Effector memory CD8-positive, alpha-beta T cell (primary cell): Measurements from ENCODE around the gene PLXNB2.

Experiments
- ATAC-seq: fragments of 150-1000 bp; cut with Tn5 transposase; replicated peaks from 2 replicates; pipeline ENCODE4 v1.10.0; 2021; ENCODE audit warnings: mild to moderate bottlenecking, moderate library complexity
- DNase-seq, 3 experiments: peaks; one replicate each; pipeline ENCODE4 v3.0.0; 2021
- H3K27ac Mint-ChIP-seq, 2 donors: one replicate each; pipeline ENCODE4 v1.8.0; 2022; ENCODE audit warnings: mild to moderate bottlenecking in 2 of 2, mixed read lengths in 2 of 2, moderate library complexity in 2 of 2
- H3K27me3 Mint-ChIP-seq, 2 donors: one replicate each; pipeline ENCODE4 v1.8.0; 2022; ENCODE audit warnings: mixed read lengths in 2 of 2
- H3K36me3 Mint-ChIP-seq: one replicate; pipeline ENCODE4 v1.8.0; 2022; ENCODE audit warnings: mild to moderate bottlenecking, moderate library complexity, mixed read lengths; ENCODE audit not compliant: insufficient read depth
- H3K4me1 Mint-ChIP-seq, 2 donors: one replicate each; pipeline ENCODE4 v1.8.0; 2022; ENCODE audit warnings: low read depth in 2 of 2, mixed read lengths in 2 of 2
- H3K4me3 Mint-ChIP-seq, 2 donors: one replicate each; pipeline ENCODE4 v1.8.0; 2022; ENCODE audit warnings: mild to moderate bottlenecking in 2 of 2, mixed read lengths in 2 of 2, moderate library complexity in 2 of 2
- H3K9me3 Mint-ChIP-seq, 2 donors: one replicate each; pipeline ENCODE4 v1.8.0; 2022; ENCODE audit warnings: mixed read lengths in 2 of 2

Gene PLXNB2

DNA sequence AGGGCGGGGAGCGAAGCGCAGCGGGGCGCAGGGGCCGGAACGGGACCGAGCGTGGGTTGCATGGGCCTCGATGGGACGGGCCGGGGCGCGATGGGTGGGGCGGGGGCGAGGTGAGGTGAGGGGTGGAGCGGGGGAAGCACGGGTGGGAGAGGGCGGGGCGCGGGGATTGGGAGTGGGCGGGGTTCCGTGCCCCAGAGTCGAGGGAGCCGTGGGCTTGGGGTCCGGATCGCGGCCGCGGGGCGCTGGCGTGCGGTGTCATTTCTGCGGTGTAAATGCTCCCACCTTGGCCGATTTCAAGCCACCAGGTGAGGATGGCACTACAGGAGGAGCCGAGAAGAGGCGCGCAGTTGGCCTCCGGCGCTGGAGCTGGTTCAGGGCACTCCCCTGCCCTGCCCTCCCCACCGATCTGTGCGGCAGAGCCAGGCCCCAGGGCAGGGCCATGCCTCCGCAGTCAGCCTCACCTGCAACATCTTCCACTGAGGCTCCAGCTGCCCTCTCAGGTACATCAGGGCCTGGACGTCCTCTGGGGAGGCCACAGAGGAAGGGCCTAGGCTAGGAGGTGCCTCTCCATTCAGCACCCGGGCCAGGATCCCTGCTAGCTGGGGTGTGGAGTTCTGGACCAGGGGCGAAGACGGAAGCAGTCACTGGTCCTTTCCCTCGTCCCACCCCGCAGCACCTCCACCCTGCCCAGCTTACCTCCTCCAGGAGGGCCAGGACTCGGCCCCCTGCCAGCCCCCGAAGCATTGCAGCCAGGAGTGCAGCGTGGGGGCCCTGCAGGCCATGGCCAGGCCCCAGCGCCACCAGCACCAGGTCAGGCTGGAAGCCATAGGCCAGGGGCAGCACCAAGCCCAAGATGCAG, 62.0 kb downstream of the PLXNB2 start:
- Mint-ChIP-seq H3K27ac (peak overlapping the region; percentile 97 to 99), H3K9me3 (no peaks in the 10 kb centered on the region), H3K27me3 (no peaks in the 10 kb centered on the region), H3K4me1 (peaks cover 31 to 46% of the 10 kb centered on the region in 2 donors), H3K4me3 (peak overlapping the region; percentile 86 to 97), H3K36me3 (peaks cover 36% of the 10 kb centered on the region)
- no peak for ATAC-seq
- no peak for DNase-seq

DNA sequence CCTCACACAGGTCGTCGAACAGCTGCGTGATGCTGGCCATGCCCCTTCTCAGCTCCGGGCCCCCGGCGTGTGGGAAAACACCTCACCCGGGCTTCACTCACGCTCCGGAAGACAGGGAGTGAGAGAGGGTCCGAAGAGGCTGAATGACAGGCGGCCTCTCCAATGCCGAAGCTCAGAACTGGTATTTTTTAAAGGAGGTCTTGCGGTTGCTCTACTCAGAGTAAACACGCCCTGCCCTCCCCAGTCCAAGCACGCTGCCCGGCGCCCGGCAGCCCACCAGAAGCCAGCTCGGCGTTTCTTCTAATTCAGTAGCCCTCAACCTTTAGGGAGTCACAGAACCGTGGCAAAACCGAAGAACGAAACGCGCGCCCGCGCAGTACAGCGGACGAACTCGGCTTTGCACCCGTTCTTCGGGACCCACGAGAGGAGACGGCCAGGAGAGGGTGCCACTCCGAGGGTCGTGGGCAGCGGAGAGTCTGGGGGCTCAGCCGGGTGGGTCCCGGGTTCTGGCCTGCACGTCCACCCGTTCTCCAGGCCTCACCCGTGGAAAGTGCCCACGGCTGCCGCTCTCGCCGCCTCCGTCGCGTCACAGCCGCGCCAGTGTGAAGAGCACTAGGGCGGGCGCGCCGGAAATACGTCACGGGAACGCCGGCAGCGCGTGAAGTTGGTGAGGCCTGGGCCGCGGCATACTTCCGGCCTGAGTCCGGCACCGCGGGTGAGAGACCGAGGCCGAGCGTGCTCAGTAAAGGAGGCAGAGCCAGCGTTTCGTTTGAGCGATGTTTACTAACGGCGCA, 62.8 kb downstream of the PLXNB2 start, which contains the start of gene TUBGCP6:
Gene TUBGCP6, minus strand, starts transcription at position 604 of the 794 bp plus-strand sequence. Its CDS starts 564 bp downstream, at position 40.
- no peaks in the 10 kb centered on the region for H3K27me3 Mint-ChIP-seq
- H3K4me3 Mint-ChIP-seq: peak within 1 kb of the TSS; percentile 86 to 97
- H3K9me3 Mint-ChIP-seq: no peaks in the 10 kb centered on the region
- peak; percentile 86 to 89 (median 88) for DNase-seq
- H3K36me3 Mint-ChIP-seq: peaks cover 43% of the 10 kb centered on the region
- peaks cover 25 to 46% of the 10 kb centered on the region in 2 donors for H3K4me1 Mint-ChIP-seq
- H3K27ac Mint-ChIP-seq: peak within 1 kb of the TSS; percentile 97 to 99
- peak; percentile 77 for ATAC-seq

DNA sequence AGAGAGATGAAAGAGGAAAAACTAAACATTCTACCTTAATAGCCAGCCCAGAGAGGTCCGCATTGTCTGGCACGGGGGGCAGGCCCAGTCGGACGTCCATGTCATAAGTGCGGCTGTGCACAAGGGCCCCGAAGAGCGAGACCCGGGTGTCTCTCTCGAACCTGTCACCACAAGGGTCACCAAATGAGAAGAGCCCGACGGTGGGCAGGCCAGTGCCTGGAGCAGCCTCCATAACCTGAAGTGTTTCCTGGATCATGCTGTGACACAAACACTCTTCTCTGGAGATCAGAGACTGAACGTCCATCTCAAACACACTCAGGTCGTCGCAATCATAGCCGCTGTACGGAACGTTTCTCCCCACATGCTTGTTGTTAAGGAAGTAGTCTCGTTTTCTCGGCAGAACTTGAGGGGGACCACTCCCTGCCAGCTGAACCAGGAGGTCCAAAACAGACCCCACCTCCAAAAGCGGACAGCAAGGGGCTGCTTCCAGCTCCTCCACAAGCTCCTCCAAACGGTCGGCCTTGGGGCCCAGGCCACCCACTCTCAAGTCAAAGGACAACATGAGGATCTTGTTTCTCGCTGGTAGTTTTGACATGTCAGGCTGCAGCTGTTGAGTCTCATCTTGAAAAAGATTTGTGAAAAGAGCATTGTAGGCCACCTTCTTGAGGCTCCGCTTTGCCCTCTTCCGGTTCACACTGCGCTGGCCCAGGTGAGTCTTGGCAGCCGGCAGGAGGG, 63.6 kb downstream of the PLXNB2 start:
- peak overlapping the region; percentile 97 to 99 for H3K27ac Mint-ChIP-seq
- peak overlapping the region; percentile 86 to 97 for H3K4me3 Mint-ChIP-seq
- peaks cover 48% of the 10 kb centered on the region for H3K36me3 Mint-ChIP-seq
- no peak for ATAC-seq
- H3K9me3 Mint-ChIP-seq: no peaks in the 10 kb centered on the region
- H3K27me3 Mint-ChIP-seq: no peaks in the 10 kb centered on the region
- no peak for DNase-seq
- H3K4me1 Mint-ChIP-seq: peaks cover 25 to 46% of the 10 kb centered on the region in 2 donors

DNA sequence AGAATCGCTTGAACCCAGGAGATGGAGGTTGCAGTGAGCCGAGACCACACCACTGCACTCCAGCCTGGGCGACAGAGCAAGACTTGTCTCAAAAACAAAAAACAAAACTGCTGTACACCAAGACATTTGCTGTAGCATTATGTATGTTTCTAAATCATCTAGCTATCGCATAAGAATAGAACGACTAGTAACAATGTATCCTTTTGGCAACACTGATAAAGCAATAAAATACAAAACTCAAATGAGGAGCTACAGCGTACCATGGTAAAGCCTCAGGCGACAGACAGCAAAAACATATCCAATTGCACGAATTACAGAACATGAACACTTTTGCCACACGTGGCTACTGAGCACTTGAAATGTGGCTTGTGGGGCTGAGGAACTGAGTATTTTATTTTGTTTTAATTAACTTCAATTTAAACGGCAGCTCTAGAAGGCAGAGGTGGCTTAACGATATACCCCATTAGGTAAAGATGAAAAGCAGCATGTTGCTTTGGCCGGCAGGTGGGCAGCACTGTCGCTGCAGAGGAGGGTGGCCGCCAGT, 65.0 kb downstream of the PLXNB2 start:
- DNase-seq: no peak
- Mint-ChIP-seq H3K27me3 (no peaks in the 10 kb centered on the region), H3K27ac (peak overlapping the region in 1 of 2 donors; percentile 99), H3K4me1 (peaks cover 21 to 46% of the 10 kb centered on the region in 2 donors), H3K9me3 (no peaks in the 10 kb centered on the region), H3K4me3 (peak overlapping the region; percentile 86 to 97), H3K36me3 (peaks cover 51% of the 10 kb centered on the region)
- ATAC-seq: no peak

DNA sequence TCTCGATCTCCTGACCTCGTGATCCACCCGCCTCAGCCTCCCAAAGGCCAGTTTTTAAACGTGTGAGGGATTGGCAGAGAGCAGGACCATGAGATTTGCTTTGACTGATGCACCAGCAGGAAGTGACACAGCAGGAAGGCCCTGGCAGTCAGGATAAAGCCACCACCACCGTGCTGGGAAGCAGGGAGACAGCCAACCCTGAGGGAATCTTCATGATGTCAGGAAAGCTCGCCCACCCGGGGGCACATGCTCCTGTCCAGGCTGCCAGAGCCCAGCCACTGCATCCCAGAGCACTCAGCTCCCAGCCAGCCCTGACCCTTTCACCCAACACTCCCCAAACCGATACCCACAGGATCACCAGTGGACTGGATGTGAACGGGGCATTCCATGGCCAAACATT, 68.7 kb downstream of the PLXNB2 start:
- Mint-ChIP-seq H3K4me3 (no peak overlapping the region), H3K4me1 (peaks cover 30 to 53% of the 10 kb centered on the region in 2 donors), H3K36me3 (peaks cover 49% of the 10 kb centered on the region), H3K27me3 (no peaks in the 10 kb centered on the region), H3K9me3 (no peaks in the 10 kb centered on the region), H3K27ac (no peak overlapping the region)
- ATAC-seq: no peak
- no peak for DNase-seq

DNA sequence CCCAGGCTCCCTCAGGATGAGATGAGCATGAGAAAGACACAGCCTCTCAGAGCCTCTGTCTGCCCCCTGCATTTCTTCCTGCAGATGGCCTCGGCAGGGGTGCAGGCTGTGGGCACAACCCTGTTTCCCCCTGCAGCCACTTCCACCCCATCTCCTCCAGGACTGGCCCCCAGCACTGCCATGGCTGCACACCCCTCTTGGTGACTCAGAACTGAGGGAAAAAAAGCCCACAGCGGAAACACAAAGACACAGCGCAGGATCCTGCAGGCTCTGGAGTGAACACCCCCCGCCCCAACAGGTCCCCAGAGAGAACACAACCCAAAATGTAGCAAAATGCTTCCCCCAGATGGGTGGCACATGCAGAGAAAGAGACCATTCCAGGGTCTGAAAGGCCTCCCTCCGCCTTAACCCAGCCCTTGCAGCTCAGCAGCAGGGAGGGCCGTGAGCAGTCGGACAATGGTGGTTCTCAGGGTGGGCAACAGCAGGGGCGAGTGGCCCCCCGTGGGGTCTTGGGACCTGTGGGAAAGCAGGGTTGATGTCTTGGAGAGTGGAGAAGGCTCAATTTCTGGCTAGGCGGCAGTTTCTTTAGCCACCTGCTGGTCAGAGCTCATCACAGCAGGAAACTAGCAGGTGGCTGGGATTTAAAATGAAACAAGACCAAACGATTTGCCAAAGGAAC, 70.6 kb downstream of the PLXNB2 start:
- no peaks in the 10 kb centered on the region for H3K9me3 Mint-ChIP-seq
- H3K27ac Mint-ChIP-seq: peak overlapping the region in 1 of 2 donors; percentile 29
- ATAC-seq (no peak), DNase-seq (no peak)
- H3K4me1 Mint-ChIP-seq: peaks cover 27 to 38% of the 10 kb centered on the region in 2 donors
- no peaks in the 10 kb centered on the region for H3K27me3 Mint-ChIP-seq
- no peak overlapping the region for H3K4me3 Mint-ChIP-seq
- peaks cover 65% of the 10 kb centered on the region for H3K36me3 Mint-ChIP-seq

DNA sequence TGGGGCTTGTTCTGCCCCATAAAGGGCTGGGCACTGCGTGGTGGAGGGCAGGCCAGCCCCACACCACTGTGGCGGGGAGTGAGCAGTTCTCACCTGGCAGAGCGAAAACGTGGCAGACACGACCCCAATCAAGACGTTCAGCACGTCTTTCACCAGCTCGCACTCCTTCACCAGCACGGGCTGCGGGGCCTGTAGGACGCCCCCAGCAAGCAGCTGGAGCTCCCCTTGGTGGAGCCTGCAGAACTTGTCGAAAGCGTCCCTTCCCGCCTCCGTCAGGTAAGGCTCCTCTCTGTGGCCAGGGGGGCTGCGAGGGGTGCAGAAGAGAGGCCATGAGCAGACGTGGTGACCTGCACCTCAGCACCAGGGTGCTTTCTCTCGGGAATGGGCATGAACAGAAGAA, 74.2 kb downstream of the PLXNB2 start:
- no peaks in the 10 kb centered on the region for H3K27me3 Mint-ChIP-seq
- no peak overlapping the region for H3K27ac Mint-ChIP-seq
- ATAC-seq: no peak
- H3K36me3 Mint-ChIP-seq: peaks cover 66% of the 10 kb centered on the region
- DNase-seq: no peak
- H3K4me3 Mint-ChIP-seq: no peak overlapping the region
- peaks cover 21 to 36% of the 10 kb centered on the region in 2 donors for H3K4me1 Mint-ChIP-seq
- no peaks in the 10 kb centered on the region for H3K9me3 Mint-ChIP-seq

DNA sequence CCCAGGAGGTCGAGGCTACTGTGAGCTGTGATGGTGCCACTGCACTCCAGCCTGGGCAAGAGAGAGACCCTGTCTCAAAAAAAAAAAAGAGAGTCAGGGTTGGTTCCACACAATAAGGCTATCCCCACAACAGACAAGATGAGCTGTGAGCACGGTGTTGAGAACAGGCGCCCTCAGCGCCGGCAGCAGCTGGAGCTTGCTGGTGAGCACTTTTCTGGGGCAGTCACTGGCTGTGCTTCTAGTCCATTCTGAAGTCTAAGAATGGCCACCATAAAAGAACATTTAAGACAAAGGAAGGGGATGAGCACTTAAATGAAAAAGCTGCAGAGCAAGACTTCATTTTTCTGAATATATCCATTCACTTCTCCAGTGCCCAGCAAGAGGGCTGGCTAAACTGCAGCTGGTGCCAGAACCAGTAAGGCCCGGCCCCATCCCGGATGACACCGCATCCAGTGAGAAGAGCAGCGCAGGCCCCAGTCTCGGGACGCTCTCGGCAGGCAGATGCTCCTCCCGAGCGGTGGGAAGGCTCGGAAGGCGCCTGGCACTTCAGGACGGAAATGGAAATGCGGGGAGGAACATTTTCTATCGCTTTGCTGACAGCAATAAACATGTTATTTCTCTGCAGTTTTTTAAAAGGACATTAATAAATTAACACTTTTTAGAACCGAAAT, 74.8 kb downstream of the PLXNB2 start:
- no peaks in the 10 kb centered on the region for H3K9me3 Mint-ChIP-seq
- no peak for DNase-seq
- no peak overlapping the region for H3K4me3 Mint-ChIP-seq
- H3K27me3 Mint-ChIP-seq: no peaks in the 10 kb centered on the region
- H3K27ac Mint-ChIP-seq: peak overlapping the region in 1 of 2 donors; percentile 38
- H3K36me3 Mint-ChIP-seq: peaks cover 64% of the 10 kb centered on the region
- ATAC-seq: no peak
- H3K4me1 Mint-ChIP-seq: peaks cover 21 to 31% of the 10 kb centered on the region in 2 donors

DNA sequence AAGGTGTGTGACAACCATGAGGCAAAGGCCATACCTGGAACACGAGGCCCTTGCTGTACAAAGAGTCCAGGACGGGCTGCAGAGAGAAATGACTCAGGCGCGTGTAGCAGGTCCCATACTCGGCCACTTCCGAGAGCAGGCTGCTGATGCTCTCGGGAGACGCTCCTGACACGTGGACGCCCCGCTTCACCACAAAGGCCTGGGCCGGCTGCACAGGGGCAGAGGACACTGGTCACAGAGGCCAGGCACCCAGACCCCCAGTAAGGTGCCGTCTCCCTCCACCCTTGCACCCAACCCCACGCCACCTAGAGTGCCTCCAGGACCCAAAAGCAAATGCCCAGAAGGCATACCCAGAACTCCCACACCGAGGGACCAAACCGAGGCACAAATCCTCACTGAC, 78.1 kb downstream of the PLXNB2 start:
- Mint-ChIP-seq H3K27me3 (no peaks in the 10 kb centered on the region), H3K4me3 (no peak overlapping the region), H3K27ac (peak overlapping the region in 1 of 2 donors; percentile 89), H3K4me1 (peaks cover 10 to 19% of the 10 kb centered on the region in 2 donors), H3K36me3 (peaks cover 81% of the 10 kb centered on the region), H3K9me3 (no peaks in the 10 kb centered on the region)
- DNase-seq: no peak
- no peak for ATAC-seq

DNA sequence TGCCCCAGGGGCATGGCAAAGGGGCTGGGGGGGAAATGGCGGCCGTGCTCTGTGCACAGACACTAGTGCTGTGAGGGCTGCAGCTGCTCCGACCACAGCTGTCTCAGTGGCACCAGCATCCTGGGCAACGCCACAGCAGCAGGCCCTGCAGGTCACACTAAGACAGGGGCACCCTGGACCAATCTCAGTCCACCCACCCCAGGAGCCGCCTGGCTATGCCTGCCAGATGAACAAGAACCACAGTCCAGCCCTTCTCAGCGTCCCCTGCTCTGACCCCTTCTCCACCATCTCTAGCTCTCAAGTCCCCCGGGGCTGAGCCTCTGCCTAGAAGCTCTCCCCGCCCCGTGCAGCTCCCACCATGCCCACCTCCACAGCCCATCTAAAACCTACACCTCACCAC, 79.1 kb downstream of the PLXNB2 start:
- Mint-ChIP-seq H3K27ac (peak overlapping the region; percentile 52 to 89), H3K36me3 (peaks cover 83% of the 10 kb centered on the region), H3K4me1 (peaks cover 4 to 12% of the 10 kb centered on the region in 2 donors), H3K27me3 (no peaks in the 10 kb centered on the region), H3K9me3 (no peaks in the 10 kb centered on the region), H3K4me3 (no peak overlapping the region)
- ATAC-seq: no peak
- DNase-seq: no peak

DNA sequence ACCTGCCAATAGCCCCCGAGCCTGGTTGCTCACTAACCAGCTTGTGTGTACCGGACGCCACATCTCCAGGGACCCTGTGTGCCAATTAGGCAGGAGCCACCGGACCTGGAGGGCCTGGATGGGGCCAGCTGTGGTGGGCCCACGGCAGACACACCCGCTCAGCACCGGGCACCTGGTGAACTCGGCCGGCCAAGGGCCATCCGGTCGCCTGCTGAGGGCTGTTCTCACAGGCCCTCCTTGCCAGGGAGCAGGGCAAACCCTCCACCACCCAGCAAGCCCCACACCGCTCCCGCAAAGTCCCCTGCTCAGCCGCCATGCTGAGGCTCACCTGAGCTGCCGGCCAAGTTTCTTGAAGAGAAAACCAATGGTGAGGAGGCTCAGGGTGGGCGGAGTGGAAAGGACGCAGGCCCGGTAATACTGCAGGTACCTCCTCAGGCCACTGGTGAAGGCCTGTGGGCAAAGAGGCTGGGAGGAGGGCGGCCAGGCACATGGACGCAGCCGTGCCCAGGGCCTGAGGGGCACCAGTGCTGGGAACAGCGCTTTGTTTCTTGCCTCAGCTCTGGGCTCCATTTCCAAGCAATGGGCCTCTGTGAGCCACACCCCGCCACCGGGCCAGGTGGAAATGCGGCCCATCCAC, 79.7 kb downstream of the PLXNB2 start:
- H3K36me3 Mint-ChIP-seq: peaks cover 81% of the 10 kb centered on the region
- ATAC-seq (no peak), DNase-seq (no peak)
- no peaks in the 10 kb centered on the region for H3K27me3 Mint-ChIP-seq
- no peaks in the 10 kb centered on the region for H3K9me3 Mint-ChIP-seq
- peaks cover 4 to 12% of the 10 kb centered on the region in 2 donors for H3K4me1 Mint-ChIP-seq
- no peak overlapping the region for H3K4me3 Mint-ChIP-seq
- peak overlapping the region in 1 of 2 donors; percentile 18 for H3K27ac Mint-ChIP-seq

DNA sequence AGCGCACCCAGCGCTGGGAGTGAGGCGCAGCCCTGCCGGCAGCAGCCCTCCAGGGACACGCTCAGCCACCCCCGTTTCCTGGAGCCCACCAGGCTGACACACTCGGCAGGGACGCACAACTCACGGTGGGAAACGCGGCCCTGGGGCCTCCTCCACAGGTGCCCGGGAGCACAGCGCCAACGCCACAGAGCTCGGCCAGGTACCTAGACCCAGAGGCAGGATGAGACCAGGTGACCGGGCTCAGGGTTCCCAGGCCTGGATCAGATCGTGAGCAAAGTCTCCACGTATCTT, 80.6 kb downstream of the PLXNB2 start:
- ATAC-seq: no peak
- Mint-ChIP-seq H3K9me3 (no peaks in the 10 kb centered on the region), H3K4me1 (peaks cover 4 to 12% of the 10 kb centered on the region in 2 donors), H3K27me3 (no peaks in the 10 kb centered on the region), H3K4me3 (no peak overlapping the region), H3K27ac (no peak overlapping the region), H3K36me3 (peaks cover 77% of the 10 kb centered on the region)
- no peak for DNase-seq
